Endothelial cell of umbilical vein (primary cell): ENCODE results near the gene SCGB1D1. TPM values are rescaled to one million over a fixed set of nuclear protein-coding genes. Genes with fewer than 3 reads are reported as not detected.

ENCODE experiments used
- BruUV-seq: library from RNA; stranded (reverse); fragments of 400-500 nt; replicated peaks from 2 replicates; lab custom pipeline; 2021; lab: Mats Ljungman, UMichigan
- CTCF ChIA-PET: fragments of 300-600, 350-600 bp; sonication (Branson Sonifier 250); formaldehyde crosslinking; loops from one replicate; lab custom pipeline; 2021; ENCODE audit warnings: antibody characterized with exemption, inconsistent platforms; lab: Charles Lee
- POLR2A ChIA-PET: fragments of 300-600, 350-600 bp; sonication (Branson Sonifier 250); formaldehyde crosslinking; loops from one replicate; lab custom pipeline; 2021; ENCODE audit warnings: antibody characterized with exemption, inconsistent platforms; lab: Charles Lee
- DNase-seq: peaks from one replicate; pipeline ENCODE4 v3.0.0-alpha.2; 2011; ENCODE audit warnings: low read depth, low spot score
- FAIRE-seq: peaks from 2 replicates; lab custom pipeline; 2011; peaks lifted over from hg19 to GRCh38; lab: Jason Lieb, UNC
- H2AFZ ChIP-seq: 2 replicates; pipeline ENCODE4 v1.6.0; 2012; ENCODE audit warnings: low read depth, low read length, control low read depth, inconsistent platforms
- H3K27ac ChIP-seq: 2 replicates; pipeline ENCODE4 v1.5.1; 2011; ENCODE audit warnings: low read depth, mild to moderate bottlenecking, control low read depth, low read length, moderate library complexity; ENCODE audit not compliant: insufficient read depth
- H3K27me3 ChIP-seq, 2 experiments: 2 replicates each; pipeline versions ENCODE4 v1.6.0 to v1.6.1; 2011; ENCODE audit warnings: low read length in 2 of 2, mixed read lengths in 1 of 2; ENCODE audit not compliant: control insufficient read depth in 2 of 2, insufficient read depth in 2 of 2
- H3K36me3 ChIP-seq, 2 experiments: 2 replicates in 1 of 2; 3 replicates in 1 of 2; pipeline ENCODE4 v1.5.1; 2011; ENCODE audit warnings: low read length in 2 of 2, mild to moderate bottlenecking in 1 of 2, moderate library complexity in 1 of 2; ENCODE audit not compliant: control insufficient read depth in 2 of 2, insufficient read depth in 2 of 2; ENCODE audit errors: extremely low read depth in 1 of 2
- H3K4me1 ChIP-seq: 3 replicates; pipeline ENCODE4 v1.5.1; 2011; ENCODE audit warnings: mild to moderate bottlenecking, low read length; ENCODE audit not compliant: control insufficient read depth, insufficient read depth; ENCODE audit errors: extremely low read depth
- H3K4me2 ChIP-seq: 2 replicates; pipeline ENCODE4 v1.6.1; 2011; ENCODE audit warnings: low read length, control low read depth, mixed read lengths; ENCODE audit not compliant: insufficient read depth
- H3K4me3 ChIP-seq, 3 experiments: fragments of 200-600 bp in 1 of 3; sonication (generic), shearing (Covaris generic) in 1 of 3; replicated peaks in 1 of 3; 2 replicates each; pipeline ENCODE4 v1.5.1; 2011 to 2016; ENCODE audit warnings: control low read depth in 3 of 3, low read length in 3 of 3, mild to moderate bottlenecking in 2 of 3, inconsistent platforms in 1 of 3, low read depth in 1 of 3, moderate library complexity in 1 of 3; ENCODE audit not compliant: insufficient read depth in 1 of 3
- H3K79me2 ChIP-seq: 2 replicates; pipeline ENCODE4 v1.6.0; 2012; ENCODE audit warnings: low read length, inconsistent platforms; ENCODE audit not compliant: control insufficient read depth, insufficient read depth
- H3K9ac ChIP-seq: replicated peaks from 2 replicates; pipeline ENCODE3; 2011; ENCODE audit warnings: low read length, control low read depth; ENCODE audit not compliant: insufficient read depth; ENCODE audit errors: extremely low read depth
- H3K9me1 ChIP-seq: replicated peaks from 3 replicates; pipeline ENCODE4 v1.6.0; 2011; ENCODE audit warnings: mild to moderate bottlenecking, low read length; ENCODE audit not compliant: control insufficient read depth, insufficient read depth; ENCODE audit errors: extremely low read depth
- H3K9me3 ChIP-seq: replicated peaks from 2 replicates; pipeline ENCODE4 v1.5.1; 2012; ENCODE audit warnings: low read length, inconsistent platforms; ENCODE audit not compliant: control insufficient read depth, insufficient read depth
- H4K20me1 ChIP-seq: replicated peaks from 2 replicates; pipeline ENCODE3; 2011; ENCODE audit warnings: mild to moderate bottlenecking, low read length; ENCODE audit not compliant: control insufficient read depth, insufficient read depth; ENCODE audit errors: extremely low read depth
- EZH2 ChIP-seq: IDR thresholded peaks from 2 replicates; pipeline ENCODE4 v1.6.1; 2012; ENCODE audit warnings: borderline replicate concordance, low read depth, mild to moderate bottlenecking, moderate library complexity, low read length, inconsistent platforms; ENCODE audit not compliant: severe bottlenecking
- FOS ChIP-seq: IDR thresholded peaks from 2 replicates; pipeline ENCODE4 v1.6.1; 2011; ENCODE audit warnings: mild to moderate bottlenecking, low read length, moderate library complexity, borderline replicate concordance; ENCODE audit not compliant: insufficient read depth
- GATA2 ChIP-seq: IDR thresholded peaks from 2 replicates; pipeline ENCODE4 v1.7.0; 2011; ENCODE audit warnings: low read depth, mild to moderate bottlenecking, moderate library complexity, mixed read lengths, low read length; ENCODE audit not compliant: insufficient read length, insufficient read depth
- JUN ChIP-seq: IDR thresholded peaks from 2 replicates; pipeline ENCODE4 v1.6.1; 2011; ENCODE audit warnings: borderline replicate concordance, low read depth; ENCODE audit not compliant: insufficient read length, insufficient read depth
- MYC ChIP-seq: IDR thresholded peaks from one replicate; pipeline ENCODE4 v1.6.1; 2011; ENCODE audit warnings: mild to moderate bottlenecking, low read depth, low read length
- POLR2A ChIP-seq: IDR thresholded peaks from 2 replicates; pipeline ENCODE4 v1.6.1; 2012; ENCODE audit warnings: low read depth, mild to moderate bottlenecking, control low read depth, low read length
- POLR2AphosphoS5 ChIP-seq: IDR thresholded peaks from 2 replicates; pipeline ENCODE4 v1.6.1; 2012; ENCODE audit warnings: low read depth, mild to moderate bottlenecking, control low read depth, low read length, moderate library complexity; ENCODE audit not compliant: insufficient read depth
- dilution Hi-C: fragments of 300-500 bp; cut with MboI; formaldehyde crosslinking; loops from one replicate; pipeline ENCODE4 v1.15.0; 2019; ENCODE audit warnings: low sequenced_read_pairs; ENCODE audit not compliant: extremely low pct_ligation_motif_present
- intact Hi-C: fragments of 100-400 bp; cut with micrococcal nuclease; formaldehyde crosslinking; loops from one replicate; pipeline ENCODE4 v1.10.0; 2022
- polyA plus RNA-seq, 4 experiments: library from polyadenylated mRNA; depleted of rRNA in 3 of 4; stranded (reverse) in 3 of 4; unstranded in 1 of 4; fragments of >200 nt; gene quantifications; 2 replicates each; pipeline versions ENCODE4 v1.2.1 to v1.2.3, GENCODE V29; 2011 to 2012; ENCODE audit warnings: missing spikeins in 1 of 4
- total RNA-seq: library from RNA; stranded (reverse); gene quantifications from 2 replicates; pipeline ENCODE4 v1.2.3, GENCODE V29; 2021
- TF ChIP-seq, protein P1 (sequence below), 2 donors: IDR thresholded peaks; 1 replicate in 1 of 2; 2 replicates in 1 of 2; pipeline ENCODE4 v1.5.1; 2011; ENCODE audit warnings: low read length in 2 of 2, mild to moderate bottlenecking in 2 of 2, moderate library complexity in 2 of 2, control low read depth in 1 of 2, inconsistent platforms in 1 of 2, low read depth in 1 of 2; ENCODE audit not compliant: insufficient read depth in 1 of 2; ENCODE audit errors: extremely low read depth in 1 of 2
- TF ChIP-seq, protein P2 (sequence below): IDR thresholded peaks from 2 replicates; pipeline ENCODE4 v1.6.1; 2011; ENCODE audit not compliant: insufficient read depth, insufficient read length

SCGB1D1 gene
- total and polyA plus RNA-seq, 2 donors (not counting 3 experiments of a cell fraction or from before 2014, with no cell fraction given), result not detected

GRCh38 chr11:62145261-62145871, 44.6 kb upstream of the SCGB1D1 start:
- Histone ChIP-seq H2AFZ (no peak overlapping the region), H4K20me1 (no peaks in the 10 kb centered on the region), H3K4me3 (no peak overlapping the region), H3K27me3 (no peaks in the 10 kb centered on the region), H3K9me3 (no peaks in the 10 kb centered on the region), H3K27ac (no peak overlapping the region), H3K9ac (no peak overlapping the region), H3K36me3 (peaks cover 33 to 56% of the 10 kb centered on the region in 2 experiments), H3K9me1 (no peaks in the 10 kb centered on the region), H3K79me2 (no peaks in the 10 kb centered on the region), H3K4me2 (no peak overlapping the region), H3K4me1 (no peaks in the 10 kb centered on the region)
- POLR2A ChIA-PET, result no interaction called here
- no TSS peak for BruUV-seq
- TF ChIP-seq EZH2 (no peak), MYC (no peak), FOS (no peak), GATA2 (no peak), JUN (no peak), POLR2AphosphoS5 (no peak), POLR2A (no peak)
- TF ChIP-seq, protein P1, sequence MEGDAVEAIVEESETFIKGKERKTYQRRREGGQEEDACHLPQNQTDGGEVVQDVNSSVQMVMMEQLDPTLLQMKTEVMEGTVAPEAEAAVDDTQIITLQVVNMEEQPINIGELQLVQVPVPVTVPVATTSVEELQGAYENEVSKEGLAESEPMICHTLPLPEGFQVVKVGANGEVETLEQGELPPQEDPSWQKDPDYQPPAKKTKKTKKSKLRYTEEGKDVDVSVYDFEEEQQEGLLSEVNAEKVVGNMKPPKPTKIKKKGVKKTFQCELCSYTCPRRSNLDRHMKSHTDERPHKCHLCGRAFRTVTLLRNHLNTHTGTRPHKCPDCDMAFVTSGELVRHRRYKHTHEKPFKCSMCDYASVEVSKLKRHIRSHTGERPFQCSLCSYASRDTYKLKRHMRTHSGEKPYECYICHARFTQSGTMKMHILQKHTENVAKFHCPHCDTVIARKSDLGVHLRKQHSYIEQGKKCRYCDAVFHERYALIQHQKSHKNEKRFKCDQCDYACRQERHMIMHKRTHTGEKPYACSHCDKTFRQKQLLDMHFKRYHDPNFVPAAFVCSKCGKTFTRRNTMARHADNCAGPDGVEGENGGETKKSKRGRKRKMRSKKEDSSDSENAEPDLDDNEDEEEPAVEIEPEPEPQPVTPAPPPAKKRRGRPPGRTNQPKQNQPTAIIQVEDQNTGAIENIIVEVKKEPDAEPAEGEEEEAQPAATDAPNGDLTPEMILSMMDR (IDR thresholded peaks at IDR 0.05; ENCODE audit: extremely low read depth in 1 of 2, insufficient read depth in 1 of 2, low read depth in 1 of 2, low read length in 2 of 2), result no peak
- TF ChIP-seq, protein P2, sequence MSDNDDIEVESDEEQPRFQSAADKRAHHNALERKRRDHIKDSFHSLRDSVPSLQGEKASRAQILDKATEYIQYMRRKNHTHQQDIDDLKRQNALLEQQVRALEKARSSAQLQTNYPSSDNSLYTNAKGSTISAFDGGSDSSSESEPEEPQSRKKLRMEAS, result no peak
- CTCF ChIA-PET, result interaction anchor here (2.7 kb wide), 1 partner anchor 63 kb away, joined by 39 read pairs; the partner anchor contains the start of gene SCGB2A1
- no peak for FAIRE-seq
- dilution Hi-C loops, result no loop called here
- intact Hi-C loops, result no loop called here
- DNase-seq, result no peak
